SK-N-MC (cell line): ENCODE results near the gene OTX2.

ENCODE experiments used
- DNase-seq: peaks from one replicate; pipeline ENCODE4 v3.0.0-alpha.2; 2011; ENCODE audit warnings: low read depth, low spot score
- H3K27ac ChIP-seq: fragments of 200-600 bp; sonication (generic); 2 replicates; pipeline ENCODE4 v1.5.1; 2016; ENCODE audit warnings: mixed run types
- H3K36me3 ChIP-seq: fragments of 200-600 bp; sonication (generic); 2 replicates; pipeline ENCODE4 v1.6.1; 2017; ENCODE audit warnings: antibody characterized with exemption, low read length, mixed read lengths; ENCODE audit not compliant: insufficient read depth
- H3K4me3 ChIP-seq: fragments of 200-600 bp; sonication (generic); 2 replicates; pipeline ENCODE4 v1.5.1; 2016
- H3K9ac ChIP-seq: fragments of 200-600 bp; sonication (generic); 2 replicates; pipeline ENCODE4 v1.8.0; 2017; ENCODE audit warnings: mixed run types, mixed read lengths; ENCODE audit not compliant: insufficient read length
- H3K9me3 ChIP-seq: fragments of 200-600 bp; sonication (generic); 2 replicates; pipeline ENCODE4 v1.6.1; 2017; ENCODE audit warnings: low read depth, mild to moderate bottlenecking, antibody characterized with exemption, low read length, moderate library complexity, mixed read lengths
- EZH2 ChIP-seq: fragments of 200-600 bp; sonication (generic); IDR thresholded peaks from one replicate; pipeline ENCODE4 v1.6.1; 2017; ENCODE audit warnings: antibody characterized with exemption
- FOXP2 ChIP-seq: optimal IDR thresholded peaks from 2 replicates; pipeline ENCODE3; 2011; ENCODE audit warnings: mild to moderate bottlenecking, moderate library complexity; ENCODE audit not compliant: insufficient read depth; ENCODE audit errors: extremely low read length, control extremely low read depth
- POLR2AphosphoS5 ChIP-seq: IDR thresholded peaks from 2 replicates; pipeline ENCODE4 v1.6.1; 2012; ENCODE audit warnings: mild to moderate bottlenecking, low read depth, low read length, borderline replicate concordance

The OTX2 gene

GRCh38 chr14:56794088-56794556 lies 16.2 kb downstream of the OTX2 start:
- DNase-seq, result no peak
- H3K4me3 ChIP-seq, result no peak overlapping the region
- TF ChIP-seq POLR2AphosphoS5, result no peak
- TF ChIP-seq FOXP2, result no peak
- no peak for TF ChIP-seq EZH2
- H3K9ac ChIP-seq, result no peak overlapping the region
- H3K9me3 ChIP-seq, result no peaks in the 10 kb centered on the region
- H3K27ac ChIP-seq, result no peak overlapping the region
- H3K36me3 ChIP-seq, result no peaks in the 10 kb centered on the region

GRCh38 chr14:56789955-56790354 lies 20.3 kb downstream of the OTX2 start:
- no peaks in the 10 kb centered on the region for H3K9me3 ChIP-seq
- no peak overlapping the region for H3K4me3 ChIP-seq
- no peak overlapping the region for H3K27ac ChIP-seq
- H3K36me3 ChIP-seq, result no peaks in the 10 kb centered on the region
- no peak for DNase-seq
- H3K9ac ChIP-seq, result no peak overlapping the region
- TF ChIP-seq EZH2 (no peak), POLR2AphosphoS5 (no peak), FOXP2 (no peak)

- Histone ChIP-seq H3K4me3 (no peak overlapping the region), H3K9me3 (no peaks in the 10 kb centered on the region), H3K9ac (no peak overlapping the region), H3K36me3 (no peaks in the 10 kb centered on the region), H3K27ac (no peak overlapping the region)
- TF ChIP-seq EZH2 (no peak), FOXP2 (no peak), POLR2AphosphoS5 (no peak)
- DNase-seq, result no peak
Observed at GRCh38 chr14:56787530-56787929, 22.7 kb downstream of the OTX2 start.

- no peak for TF ChIP-seq FOXP2
- TF ChIP-seq EZH2, result no peak
- no peak for TF ChIP-seq POLR2AphosphoS5
- Histone ChIP-seq H3K4me3 (no peak overlapping the region), H3K9ac (no peak overlapping the region), H3K9me3 (no peaks in the 10 kb centered on the region), H3K36me3 (no peaks in the 10 kb centered on the region), H3K27ac (no peak overlapping the region)
- no peak for DNase-seq
Observed at GRCh38 chr14:56782711-56783110, 27.6 kb downstream of the OTX2 start.

GRCh38 chr14:56774503-56774902 lies 35.8 kb downstream of the OTX2 start:
- Histone ChIP-seq H3K9ac (no peak overlapping the region), H3K36me3 (no peaks in the 10 kb centered on the region), H3K9me3 (no peaks in the 10 kb centered on the region), H3K4me3 (no peak overlapping the region), H3K27ac (no peak overlapping the region)
- no peak for DNase-seq
- no peak for TF ChIP-seq FOXP2
- no peak for TF ChIP-seq EZH2
- no peak for TF ChIP-seq POLR2AphosphoS5

GRCh38 chr14:56770512-56770911 lies 39.8 kb downstream of the OTX2 start:
- no peaks in the 10 kb centered on the region for H3K9me3 ChIP-seq

GRCh38 chr14:56760164-56760914 lies 49.9 kb downstream of the OTX2 start:
- no peaks in the 10 kb centered on the region for H3K9me3 ChIP-seq
- H3K27ac ChIP-seq, result peak overlapping the region; percentile 67
- peak overlapping the region; percentile 14 for H3K4me3 ChIP-seq
- H3K9ac ChIP-seq, result no peak overlapping the region
- DNase-seq, result no peak
- H3K36me3 ChIP-seq, result no peaks in the 10 kb centered on the region
- TF ChIP-seq FOXP2 (peak; percentile 61), POLR2AphosphoS5 (no peak), EZH2 (no peak)

More at GRCh38 chr14:56770512-56770911, 39.8 kb downstream of the OTX2 start:
- Histone ChIP-seq H3K4me3 (no peak overlapping the region), H3K9ac (no peak overlapping the region), H3K36me3 (no peaks in the 10 kb centered on the region), H3K27ac (no peak overlapping the region)
- no peak for DNase-seq
- TF ChIP-seq EZH2 (no peak), FOXP2 (no peak), POLR2AphosphoS5 (no peak)

- DNase-seq, result no peak
- H3K4me3 ChIP-seq, result peak overlapping the region; percentile 14
- H3K27ac ChIP-seq, result peak overlapping the region; percentile 67
- TF ChIP-seq POLR2AphosphoS5 (no peak), EZH2 (no peak), FOXP2 (no peak)
- no peak overlapping the region for H3K9ac ChIP-seq
- no peaks in the 10 kb centered on the region for H3K36me3 ChIP-seq
- H3K9me3 ChIP-seq, result no peaks in the 10 kb centered on the region
Observed at GRCh38 chr14:56759633-56760032, 50.6 kb downstream of the OTX2 start.

- DNase-seq, result no peak
- H3K27ac ChIP-seq, result peak overlapping the region; percentile 67; the same call in 1 of the 2 replicates
- TF ChIP-seq FOXP2 (no peak), POLR2AphosphoS5 (no peak), EZH2 (no peak)
Observed at GRCh38 chr14:56759094-56759493, 51.2 kb downstream of the OTX2 start.

More at GRCh38 chr14:56759094-56759493, 51.2 kb downstream of the OTX2 start:
- Histone ChIP-seq H3K4me3 (no peak overlapping the region; the same call in 1 of the 2 replicates), H3K9me3 (no peaks in the 10 kb centered on the region), H3K36me3 (no peaks in the 10 kb centered on the region), H3K9ac (no peak overlapping the region)
